ENCODE measurements around the gene SLC9A1.

The SLC9A1 gene

DNA sequence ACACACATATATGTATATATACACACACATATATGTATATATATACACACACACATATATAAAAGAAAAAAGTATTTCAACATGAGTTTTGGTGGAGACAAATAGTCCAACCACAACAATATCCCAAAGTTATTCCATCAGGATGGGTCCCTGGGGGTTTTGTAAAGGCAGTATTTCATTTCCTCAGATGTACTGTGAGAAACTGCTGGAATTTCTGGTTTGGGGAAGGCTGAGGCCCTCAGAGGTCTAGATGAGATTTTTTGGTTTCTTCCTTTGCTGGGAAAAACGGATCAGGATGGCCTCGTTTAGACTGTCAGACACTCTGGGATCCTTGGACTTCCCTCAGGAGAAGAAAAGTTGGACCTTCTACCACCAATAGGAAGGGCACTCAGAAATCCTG, 105.8 kb downstream of the SLC9A1 start:
- Histone ChIP-seq H3K36me3 (no peaks in the 10 kb centered on the region), H3K4me3 (no peak overlapping the region), H3K4me2 (no peak overlapping the region), H3K9ac (no peak overlapping the region), H3K27me3 (no peaks in the 10 kb centered on the region), H3K27ac (no peak overlapping the region), H4K20me1 (no peaks in the 10 kb centered on the region), H3K9me3 (replicated peaks in 1 of 11) (no peaks in the 10 kb centered on the region), H3K4me1 (peaks cover 7 to 19% (median 13%) of the 10 kb centered on the region in 10 experiments)
- no peak for TF ChIP-seq Cebpa-rat (IDR thresholded peaks at IDR 0.05)
